Lower leg skin (tissue), 3 donors: ENCODE results near the gene OR51E1.

Source experiments
- POLR2A ChIP-seq, 2 donors: fragments of 450-650 bp; IDR thresholded peaks; one replicate each; pipeline ENCODE4 v1.6.1; 2016 to 2017; ENCODE audit warnings: antibody characterized with exemption in 2 of 2, mild to moderate bottlenecking in 1 of 2, moderate library complexity in 1 of 2
- TF ChIP-seq, protein P1 (sequence below), 3 donors: fragments of 450-650 bp; IDR thresholded peaks; one replicate each; pipeline ENCODE4 v1.5.1; 2016; ENCODE audit warnings: antibody characterized with exemption in 3 of 3, mild to moderate bottlenecking in 3 of 3, moderate library complexity in 2 of 3

DNA sequence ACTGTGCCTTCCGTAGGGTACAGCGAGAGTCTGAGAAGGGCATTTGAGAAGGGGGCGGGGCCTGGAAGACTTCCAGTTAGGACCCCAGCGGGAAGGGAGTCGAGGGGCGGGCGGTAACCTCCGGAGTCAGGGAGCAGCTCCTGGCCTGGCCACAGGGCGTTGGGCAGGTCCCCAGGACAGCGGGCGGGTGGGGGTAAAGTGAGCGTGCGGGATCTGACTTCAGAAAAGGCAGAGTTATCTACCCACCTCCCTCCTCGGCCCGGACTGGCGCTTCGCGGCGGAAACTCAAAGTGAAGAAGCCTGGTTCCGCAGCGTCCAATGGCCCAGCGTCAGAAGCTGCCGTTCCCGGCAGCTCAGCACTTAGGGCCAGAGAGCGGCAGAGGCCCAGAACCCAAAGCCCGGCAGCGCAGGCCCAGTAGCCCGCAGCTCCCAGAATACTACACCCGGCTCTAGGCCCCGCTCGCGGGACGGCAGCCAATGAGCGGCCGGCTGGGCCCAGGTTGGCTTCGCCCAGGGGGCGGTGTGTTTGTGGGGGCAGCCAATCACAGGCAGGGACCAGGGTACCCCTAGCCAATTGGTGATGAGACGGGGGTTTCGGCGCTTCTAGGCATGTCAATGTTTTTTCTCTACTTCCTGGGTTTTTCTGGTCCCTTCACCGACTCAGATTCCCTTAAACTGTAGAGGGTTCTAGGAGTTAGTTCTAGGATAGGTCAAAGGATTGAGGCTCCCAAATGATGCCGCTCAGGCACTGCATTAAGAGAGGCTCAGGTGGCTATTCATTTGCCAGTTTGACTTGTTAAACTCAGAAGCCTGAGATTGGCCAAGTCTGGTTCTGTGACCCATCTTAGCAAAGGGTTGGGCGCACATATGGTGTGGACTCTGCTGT is 35.8 kb upstream of the OR51E1 start, which contains the start of gene TRIM68:
- TF ChIP-seq POLR2A (IDR thresholded peaks at IDR 0.05) = no peak
- TF ChIP-seq, protein P1, sequence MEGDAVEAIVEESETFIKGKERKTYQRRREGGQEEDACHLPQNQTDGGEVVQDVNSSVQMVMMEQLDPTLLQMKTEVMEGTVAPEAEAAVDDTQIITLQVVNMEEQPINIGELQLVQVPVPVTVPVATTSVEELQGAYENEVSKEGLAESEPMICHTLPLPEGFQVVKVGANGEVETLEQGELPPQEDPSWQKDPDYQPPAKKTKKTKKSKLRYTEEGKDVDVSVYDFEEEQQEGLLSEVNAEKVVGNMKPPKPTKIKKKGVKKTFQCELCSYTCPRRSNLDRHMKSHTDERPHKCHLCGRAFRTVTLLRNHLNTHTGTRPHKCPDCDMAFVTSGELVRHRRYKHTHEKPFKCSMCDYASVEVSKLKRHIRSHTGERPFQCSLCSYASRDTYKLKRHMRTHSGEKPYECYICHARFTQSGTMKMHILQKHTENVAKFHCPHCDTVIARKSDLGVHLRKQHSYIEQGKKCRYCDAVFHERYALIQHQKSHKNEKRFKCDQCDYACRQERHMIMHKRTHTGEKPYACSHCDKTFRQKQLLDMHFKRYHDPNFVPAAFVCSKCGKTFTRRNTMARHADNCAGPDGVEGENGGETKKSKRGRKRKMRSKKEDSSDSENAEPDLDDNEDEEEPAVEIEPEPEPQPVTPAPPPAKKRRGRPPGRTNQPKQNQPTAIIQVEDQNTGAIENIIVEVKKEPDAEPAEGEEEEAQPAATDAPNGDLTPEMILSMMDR (IDR thresholded peaks at IDR 0.05) = no peak
